ENCODE measurements around the gene MYL9.

GRCh38 chr20:36574366-36575135 lies 33.2 kb downstream of the MYL9 start:
- no peak for TF ChIP-seq POLR2A (IDR thresholded peaks at IDR 0.05)
- TF ChIP-seq CTCF (IDR thresholded peaks at IDR 0.05) = no peak
- TF ChIP-seq POLR2AphosphoS5 (IDR thresholded peaks at IDR 0.05; ENCODE audit: insufficient read depth in 1 of 2, low read depth in 1 of 2) = peak in 1 of 2 donors; percentile 44

Data from vagina (tissue), 2 donors.